ENCODE results near the gene CSMD2.

GRCh38 chr1:33867684-33868083 is 297.3 kb downstream of the CSMD2 start:
- TF ChIP-seq, protein P1, sequence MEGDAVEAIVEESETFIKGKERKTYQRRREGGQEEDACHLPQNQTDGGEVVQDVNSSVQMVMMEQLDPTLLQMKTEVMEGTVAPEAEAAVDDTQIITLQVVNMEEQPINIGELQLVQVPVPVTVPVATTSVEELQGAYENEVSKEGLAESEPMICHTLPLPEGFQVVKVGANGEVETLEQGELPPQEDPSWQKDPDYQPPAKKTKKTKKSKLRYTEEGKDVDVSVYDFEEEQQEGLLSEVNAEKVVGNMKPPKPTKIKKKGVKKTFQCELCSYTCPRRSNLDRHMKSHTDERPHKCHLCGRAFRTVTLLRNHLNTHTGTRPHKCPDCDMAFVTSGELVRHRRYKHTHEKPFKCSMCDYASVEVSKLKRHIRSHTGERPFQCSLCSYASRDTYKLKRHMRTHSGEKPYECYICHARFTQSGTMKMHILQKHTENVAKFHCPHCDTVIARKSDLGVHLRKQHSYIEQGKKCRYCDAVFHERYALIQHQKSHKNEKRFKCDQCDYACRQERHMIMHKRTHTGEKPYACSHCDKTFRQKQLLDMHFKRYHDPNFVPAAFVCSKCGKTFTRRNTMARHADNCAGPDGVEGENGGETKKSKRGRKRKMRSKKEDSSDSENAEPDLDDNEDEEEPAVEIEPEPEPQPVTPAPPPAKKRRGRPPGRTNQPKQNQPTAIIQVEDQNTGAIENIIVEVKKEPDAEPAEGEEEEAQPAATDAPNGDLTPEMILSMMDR (IDR thresholded peaks at IDR 0.05) = no peak
- TF ChIP-seq POLR2A (IDR thresholded peaks at IDR 0.05) = no peak
